Suppressor macrophage treated with lipopolysaccharide for 1 hour (primary cell): ENCODE results near the gene GPRC5B.

Experiments
- DNase-seq, 3 donors: peaks; one replicate each; pipeline ENCODE4 v3.0.0-alpha.2; 2020 to 2022

Gene GPRC5B

DNA sequence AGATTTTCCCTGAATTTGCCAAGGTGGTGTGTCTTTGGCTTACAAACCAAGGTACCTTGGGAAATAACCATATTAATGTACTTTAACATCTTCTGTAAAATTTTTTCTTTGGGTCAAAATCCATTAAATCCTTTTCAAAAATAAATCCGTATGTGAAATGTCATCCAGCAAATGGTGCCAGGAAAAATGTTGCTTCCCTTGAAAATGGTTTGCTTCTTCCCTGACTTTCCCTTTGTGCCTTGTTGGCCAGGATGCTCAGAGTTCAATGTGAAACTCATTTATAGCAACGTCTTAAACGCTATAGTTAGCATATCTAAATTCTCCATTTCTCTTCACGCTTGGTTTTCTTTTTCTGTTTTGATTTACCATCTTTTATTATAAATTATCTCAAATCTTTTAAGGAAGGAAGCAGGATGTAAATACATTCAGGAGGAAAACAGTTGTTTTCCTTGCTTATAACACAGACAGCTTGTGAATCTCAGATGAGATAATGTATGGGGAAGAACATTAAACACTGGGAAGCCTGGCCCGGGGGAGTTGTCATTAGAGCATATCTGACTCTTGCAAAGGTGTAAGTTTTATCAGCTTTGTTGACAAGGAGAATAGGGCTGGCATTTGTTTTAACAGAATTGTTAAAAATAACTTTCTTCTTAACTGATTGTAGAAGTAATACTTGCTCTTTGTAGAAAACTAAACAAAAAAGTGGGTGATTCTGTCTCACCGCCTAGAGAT, 42.1 kb downstream of the GPRC5B start:
- no peak for DNase-seq

DNA sequence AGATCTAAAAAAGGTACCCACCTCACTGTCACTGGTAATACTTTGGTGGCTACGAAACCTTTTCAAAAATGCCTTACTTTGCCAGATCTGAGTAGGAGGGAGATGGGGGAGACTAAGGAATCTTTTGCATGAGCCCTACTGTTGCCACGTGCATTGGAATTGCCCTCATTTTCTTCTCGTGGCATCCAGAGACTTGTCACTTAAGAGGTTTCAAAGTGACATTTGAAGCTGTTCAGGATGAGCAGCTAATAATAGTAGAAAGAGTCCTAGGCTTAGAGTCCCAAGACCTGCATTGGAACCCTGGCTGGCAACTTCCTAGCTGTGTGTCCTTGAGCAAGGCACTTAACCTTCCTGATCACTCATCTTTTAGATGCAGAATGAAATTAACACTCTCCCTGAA, 43.5 kb downstream of the GPRC5B start:
- no peak for DNase-seq

DNA sequence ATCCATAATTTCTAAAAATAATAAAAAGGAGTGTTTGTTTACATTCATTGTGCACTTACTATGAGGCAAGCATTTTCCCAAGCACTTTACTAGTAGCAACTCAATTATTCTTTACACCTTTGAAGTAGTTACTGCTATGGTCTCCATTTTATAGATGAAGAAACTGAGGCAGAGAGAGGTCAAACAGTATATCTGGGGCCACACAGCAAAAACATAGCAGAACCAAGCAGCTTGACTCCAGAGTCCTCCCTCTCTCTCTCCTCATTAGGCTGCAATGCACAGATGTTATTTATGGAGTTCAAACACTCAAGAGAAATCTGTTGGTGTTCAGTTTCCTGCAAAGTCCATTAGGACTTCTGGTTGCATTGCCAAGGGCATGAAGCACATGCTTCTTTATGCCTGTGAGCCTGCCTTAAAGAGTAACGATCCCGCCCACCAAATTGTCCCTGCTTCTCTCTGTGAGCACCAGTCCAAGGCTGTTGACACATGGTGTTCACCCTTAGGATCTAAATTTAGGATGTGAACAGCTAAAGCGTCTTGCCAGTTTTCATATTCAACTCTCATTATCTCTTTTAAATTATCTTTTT, 44.0 kb downstream of the GPRC5B start:
- no peak for DNase-seq

DNA sequence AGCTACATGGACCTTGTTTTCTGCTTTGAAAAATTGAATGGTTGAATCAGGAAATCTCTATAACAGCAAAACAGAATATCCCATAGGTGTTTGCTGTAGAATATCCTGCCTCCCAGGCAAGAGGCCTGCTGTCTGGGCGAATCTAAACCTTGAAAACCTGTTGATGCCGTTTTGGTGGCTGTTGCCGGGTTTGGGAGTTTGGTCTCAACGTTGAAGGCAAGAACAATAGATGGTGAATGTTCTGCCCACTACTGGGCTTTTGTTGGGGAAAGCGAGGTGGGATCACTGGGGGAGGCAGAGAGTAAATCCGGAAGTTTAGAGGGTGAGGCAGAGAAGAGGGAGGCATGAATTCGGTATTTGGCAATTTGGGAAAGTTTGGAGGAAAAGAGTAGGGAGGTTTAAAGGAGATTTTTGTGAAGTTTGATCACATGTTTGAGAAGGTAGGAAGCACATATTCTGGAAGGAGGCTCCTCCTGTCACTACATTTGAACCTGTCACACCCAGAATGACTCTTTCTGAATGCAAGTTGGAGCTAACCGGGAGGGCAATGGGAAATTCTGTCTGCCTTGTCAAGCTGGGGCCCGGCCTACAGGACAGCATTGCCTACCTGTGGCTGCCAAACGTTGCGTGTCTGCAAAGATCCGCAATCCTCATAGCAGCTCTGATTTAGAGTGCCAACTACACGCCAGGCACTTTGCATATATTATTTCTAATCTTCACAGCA, 46.5 kb downstream of the GPRC5B start:
- DNase-seq = no peak

DNA sequence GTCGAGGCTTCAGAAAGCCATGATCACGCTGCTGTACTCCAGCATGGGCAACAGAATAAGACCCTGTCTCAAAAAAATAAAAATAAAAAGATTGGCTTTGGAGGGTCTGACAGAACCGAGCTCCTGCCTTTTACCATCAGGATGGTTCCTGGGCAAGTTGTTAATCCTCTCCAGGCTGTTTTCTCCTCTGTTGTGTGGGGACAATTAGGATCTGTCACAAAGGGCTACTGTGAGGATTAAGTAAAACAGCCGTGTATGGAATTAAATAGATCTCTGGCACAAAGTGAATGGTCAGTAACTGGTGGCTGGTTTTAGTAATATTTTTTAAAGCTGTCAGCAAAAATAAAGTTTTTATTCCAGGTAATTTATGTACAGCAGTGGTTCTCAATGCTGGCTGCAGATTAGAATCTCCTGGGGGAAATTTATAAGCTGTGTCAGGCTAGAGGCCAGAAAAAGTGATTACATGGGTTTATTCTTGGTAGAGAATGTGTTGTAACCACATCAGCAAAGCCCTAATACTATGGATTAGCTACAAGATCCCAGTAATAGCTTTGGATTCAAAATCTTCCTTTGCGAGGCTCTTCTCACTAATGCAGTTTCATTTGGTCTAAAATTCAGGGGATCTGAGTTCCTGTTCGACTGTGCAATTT, 47.2 kb downstream of the GPRC5B start:
- DNase-seq = no peak

DNA sequence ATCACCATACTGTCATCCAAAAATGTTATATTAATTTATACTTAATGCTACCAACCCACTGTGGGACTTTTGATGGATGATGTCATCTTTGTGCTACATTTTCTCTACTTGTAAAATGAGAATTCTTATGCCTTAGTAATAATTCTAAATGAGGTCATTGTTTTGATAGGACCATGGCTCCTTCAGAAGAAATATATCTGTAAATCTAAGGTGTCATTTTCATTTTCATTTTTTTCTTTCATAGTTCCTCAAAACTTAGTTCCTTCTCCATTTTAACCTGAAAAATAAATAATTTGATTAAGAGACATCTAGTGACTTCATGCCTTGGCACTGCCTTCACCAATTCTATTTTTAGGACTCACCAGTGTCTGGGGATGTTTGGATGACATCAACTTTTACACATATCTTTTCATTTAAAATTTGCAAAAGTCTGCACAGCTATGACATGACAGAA, 48.7 kb downstream of the GPRC5B start:
- peak; percentile 19 to 71 (median 38) for DNase-seq

DNA sequence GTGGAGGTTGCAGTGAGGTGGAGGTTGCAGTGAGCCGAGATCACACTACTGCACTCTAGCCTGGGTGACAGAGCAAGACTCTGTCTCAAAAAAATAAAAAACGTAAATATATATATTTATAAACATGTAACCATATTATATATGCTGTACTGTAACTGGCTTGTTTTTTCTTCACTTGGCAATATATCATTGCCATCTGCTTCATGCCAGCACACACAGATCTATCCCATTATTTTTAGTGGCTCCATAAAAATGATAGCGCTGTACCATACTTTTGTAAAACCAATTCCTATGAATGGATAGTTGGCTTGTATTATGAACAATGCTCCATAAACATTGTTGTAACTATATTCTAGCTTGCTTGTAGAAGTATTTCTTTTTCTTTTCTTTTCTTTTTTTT, 49.5 kb downstream of the GPRC5B start:
- DNase-seq = no peak

DNA sequence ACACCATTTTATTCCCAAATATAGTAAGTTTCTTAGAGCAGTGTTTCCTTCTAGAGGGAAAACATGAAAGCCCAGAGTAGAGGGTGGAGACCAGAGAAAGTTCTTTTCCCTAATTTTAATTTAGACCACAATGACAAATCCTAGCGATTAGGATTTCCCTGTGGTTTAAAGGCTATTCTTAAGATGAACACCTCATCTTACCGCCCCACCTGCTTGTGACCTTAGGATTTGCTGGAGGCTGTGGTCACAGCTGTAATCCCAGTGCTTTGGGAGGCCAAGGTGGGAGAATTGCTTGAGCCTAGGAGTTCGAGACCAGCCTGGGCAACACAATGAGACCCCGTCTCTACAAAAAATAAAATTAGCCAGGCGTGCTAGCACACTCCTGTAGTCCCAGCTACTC, 51.1 kb downstream of the GPRC5B start:
- no peak for DNase-seq

DNA sequence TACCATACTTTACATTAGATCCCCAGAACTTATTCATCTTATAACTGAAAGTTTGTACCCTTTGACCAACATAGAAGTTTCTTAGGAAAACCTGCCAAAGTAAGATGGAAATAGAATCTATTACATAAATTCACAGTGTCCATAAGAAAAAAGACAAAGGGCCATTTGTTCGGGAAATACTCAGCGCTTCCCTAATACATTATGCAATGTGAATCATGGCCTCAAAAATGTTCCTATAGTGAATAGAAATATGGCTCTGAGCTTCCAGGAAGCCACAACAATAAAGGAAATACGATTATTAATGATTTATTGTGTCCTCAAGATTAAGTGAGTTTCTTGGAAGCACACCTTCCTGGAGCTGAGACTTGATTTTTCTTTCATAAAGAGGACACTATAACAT, 51.5 kb downstream of the GPRC5B start:
- no peak for DNase-seq

DNA sequence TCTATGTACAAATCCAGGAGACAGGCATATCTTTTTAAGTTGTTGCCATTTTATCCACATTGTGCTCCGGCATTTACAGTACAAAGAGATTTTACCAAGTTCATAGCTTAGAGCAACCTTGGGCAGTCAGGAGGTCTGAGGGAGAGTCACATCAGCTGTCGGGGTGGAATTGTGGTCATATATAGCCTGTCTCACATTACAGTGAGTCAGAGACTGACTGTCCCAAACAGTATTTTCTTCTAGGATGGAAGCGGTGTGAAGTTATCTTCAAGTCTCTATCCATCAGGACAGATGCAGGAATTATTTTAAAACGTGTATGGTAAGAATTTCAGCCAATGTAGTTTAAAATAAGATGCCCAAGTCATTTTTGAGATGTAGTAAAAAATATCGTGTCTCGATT, 53.0 kb downstream of the GPRC5B start:
- DNase-seq = no peak

DNA sequence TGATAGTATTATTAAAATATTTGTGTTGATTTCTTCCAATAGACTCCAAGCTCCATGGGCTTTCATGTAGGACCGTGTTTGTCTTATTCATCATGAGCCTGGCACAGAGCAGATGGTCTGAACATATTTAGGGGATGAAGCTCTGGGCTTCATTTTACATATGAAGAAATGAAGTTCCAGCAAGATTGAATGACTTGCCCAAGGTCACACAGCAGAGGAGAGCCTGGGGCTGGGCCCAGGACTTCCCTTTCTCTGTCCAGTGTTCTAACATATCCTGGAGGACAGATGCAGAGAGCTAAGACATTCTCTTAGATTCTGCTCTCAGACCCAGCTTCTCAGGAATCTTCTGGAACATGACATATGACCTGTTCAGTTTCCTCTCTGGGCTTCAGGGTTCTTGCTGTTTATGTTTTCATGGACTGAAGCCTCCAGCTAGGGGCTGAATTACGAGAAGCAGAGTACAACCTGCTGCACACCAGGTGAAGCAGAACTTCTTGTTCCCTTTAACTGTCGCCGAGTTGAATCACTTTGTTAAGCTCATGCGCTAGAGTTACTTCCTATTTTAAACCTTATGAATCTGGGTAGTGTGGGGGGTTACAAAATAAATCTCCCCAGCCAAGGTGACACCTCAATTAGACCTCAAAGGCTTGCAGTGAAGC, 53.6 kb downstream of the GPRC5B start:
- no peak for DNase-seq

DNA sequence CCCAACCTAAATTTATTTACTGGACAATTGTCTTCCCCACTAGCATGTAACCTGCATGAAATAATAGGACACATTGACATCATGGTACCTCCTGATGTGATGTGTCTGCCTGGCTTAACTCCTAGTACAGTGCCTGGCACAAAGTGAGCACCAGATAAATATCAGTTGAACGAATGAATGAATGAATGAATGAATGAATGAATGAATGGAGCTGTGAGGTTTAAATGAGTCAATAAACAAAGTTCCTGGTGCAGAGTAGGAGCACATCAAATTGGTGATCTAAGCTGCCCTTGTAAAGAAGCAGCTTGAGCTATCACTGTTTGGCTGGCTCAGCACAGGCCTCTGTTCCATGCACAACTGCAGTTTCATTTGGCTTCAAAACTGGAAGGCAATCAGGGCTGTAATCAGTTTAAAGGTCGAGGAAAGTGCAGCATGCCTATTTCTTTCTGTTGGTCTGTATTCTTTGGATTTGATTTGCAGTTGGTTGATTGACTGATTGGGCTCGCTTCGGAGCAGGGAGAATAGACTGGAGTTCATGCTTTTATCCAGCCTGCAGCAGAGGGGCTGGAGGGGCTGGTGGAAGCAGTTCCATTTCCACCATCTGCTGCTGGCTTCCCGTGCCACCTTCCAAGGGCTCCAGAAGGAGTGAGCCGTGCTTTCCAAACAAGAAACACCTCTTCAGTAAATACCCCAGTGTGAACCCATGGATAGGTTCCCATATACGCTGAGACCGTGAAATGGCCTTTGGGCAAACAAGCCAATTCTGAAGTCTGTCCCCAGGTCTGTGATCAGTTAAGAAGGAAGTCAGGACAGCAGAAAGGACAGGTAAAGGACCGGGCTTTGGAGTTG, 54.6 kb downstream of the GPRC5B start:
- DNase-seq = no peak

DNA sequence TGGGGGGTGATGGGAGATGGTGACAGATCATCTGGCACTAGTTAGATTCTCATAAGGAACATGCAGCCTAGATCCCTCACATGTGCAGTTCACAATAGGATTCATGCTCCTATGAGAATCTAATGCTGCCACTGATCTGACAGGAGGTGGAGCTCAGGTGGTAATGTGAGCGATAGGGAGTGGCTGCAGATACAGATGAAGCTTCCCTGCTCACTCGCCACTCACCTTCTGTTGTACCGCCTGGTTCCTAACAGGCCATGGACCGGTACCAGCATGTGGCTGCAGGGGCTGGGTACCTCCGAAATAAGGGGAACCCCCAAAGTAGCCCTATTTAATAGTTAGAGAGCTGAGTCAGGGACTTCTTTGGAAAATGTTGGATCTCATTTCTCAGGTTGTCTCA, 60.4 kb downstream of the GPRC5B start:
- no peak for DNase-seq

DNA sequence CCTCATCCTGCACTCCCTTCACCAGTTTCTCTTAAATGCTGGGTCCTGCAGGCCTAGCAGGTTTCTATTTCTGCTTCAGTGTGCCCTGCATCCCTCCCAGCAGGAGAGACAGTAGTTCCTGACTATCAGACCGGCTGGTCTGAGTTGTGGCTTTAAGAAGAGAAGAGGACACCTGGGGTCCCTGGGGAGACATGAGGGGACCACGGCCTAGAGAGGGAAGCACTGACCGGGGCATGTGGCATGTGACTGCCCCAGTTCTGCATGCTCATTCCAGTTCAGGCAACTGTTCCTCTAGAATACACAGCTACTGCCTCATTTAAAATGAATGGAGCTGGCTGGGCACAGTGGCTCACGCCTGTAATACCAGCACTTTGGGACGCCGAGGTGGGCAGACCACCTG, 61.3 kb downstream of the GPRC5B start:
- DNase-seq = no peak

DNA sequence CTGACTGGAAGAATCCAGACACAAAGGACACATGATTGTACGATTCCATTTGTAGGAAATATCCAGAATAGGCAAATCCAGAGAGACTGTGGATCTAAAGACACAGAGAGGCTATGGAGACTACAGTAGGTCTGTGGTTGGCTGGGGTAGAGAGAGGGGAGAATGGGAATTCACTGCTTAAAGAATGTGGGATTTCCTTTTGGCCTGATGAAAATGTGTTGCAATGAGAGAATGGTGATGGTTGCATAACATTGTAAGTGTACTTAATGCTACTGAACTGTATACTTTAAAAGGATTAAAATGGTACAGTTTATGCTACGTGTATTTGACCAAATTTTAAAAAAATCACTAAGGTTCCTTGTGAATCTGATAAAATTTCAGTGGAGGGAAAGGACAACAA, 62.1 kb downstream of the GPRC5B start:
- DNase-seq = peak in 1 of 3 donors; percentile 34

DNA sequence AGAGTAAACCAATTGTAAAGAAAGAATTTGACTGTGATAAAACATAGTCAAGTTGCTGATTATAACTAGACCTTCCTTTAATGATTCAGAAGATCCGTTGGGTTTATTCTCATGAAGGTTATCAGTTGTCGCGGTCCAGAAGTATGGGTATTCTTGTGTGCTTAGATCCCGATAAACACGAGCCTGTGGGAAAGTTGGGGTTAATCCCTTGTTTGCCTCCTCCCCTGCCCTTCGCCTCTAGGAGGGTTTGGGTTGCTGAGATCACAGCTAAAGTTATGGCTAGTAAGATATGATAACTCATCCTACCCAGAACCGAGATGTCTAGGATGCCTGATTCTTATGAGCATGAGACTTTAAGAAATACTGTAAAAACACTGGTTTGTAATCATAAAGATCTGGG, 66.8 kb downstream of the GPRC5B start:
- DNase-seq = no peak

DNA sequence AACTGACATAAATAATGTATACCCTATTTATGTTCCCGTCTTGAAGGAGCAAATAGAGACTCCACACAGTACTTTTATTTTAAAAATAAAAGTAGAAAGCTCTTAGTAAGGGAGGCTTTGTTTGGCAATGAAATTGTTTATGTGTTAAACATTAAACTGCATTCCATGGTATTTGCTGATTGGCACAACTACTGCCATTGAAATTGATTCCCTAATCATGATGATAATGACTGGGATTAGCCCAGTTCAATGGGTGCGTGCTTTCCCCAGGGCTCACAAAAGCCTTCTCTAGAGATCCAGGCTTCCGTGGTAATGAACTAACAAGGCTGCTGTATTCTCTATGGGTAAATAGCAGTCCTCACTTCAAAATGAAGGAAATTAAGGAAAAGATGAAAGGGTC, 67.5 kb downstream of the GPRC5B start:
- DNase-seq = no peak

DNA sequence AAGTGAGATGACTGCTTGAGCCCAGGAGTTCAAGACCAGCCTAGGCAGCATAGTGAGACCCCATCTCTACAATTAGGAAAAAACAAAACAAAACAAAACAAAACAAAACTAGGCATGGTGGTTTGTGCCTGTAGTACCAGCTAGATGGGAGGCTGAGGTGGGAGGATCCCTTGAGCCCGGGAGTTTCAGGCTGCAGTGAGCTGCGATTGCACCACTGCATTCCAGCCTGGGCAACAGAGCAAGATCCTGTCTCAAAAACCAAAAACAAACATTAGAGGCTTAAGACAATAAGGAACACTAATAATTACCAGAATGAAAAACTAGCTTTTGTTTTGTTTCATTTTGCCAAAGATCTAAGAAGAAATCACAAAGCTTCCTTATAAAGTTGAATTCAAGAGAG, 69.2 kb downstream of the GPRC5B start:
- DNase-seq = no peak

DNA sequence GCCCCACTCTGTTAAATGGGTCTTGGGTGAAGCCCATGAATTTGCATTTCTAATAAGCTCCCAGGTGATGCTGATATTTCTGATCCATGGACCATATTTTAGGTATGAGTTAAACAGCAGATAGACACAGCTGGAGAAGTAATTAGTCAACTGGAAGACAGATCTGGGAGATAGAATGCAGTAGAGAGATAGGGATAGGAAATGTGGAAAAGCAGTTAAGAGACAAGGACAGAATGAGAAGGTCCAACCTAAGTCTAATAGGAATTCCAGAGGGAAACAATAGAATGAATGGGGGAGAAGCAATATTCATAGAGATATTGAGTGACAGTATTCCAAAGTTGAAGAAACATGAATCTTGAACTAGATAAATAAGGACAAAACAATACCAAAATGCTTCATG, 71.7 kb downstream of the GPRC5B start:
- no peak for DNase-seq

DNA sequence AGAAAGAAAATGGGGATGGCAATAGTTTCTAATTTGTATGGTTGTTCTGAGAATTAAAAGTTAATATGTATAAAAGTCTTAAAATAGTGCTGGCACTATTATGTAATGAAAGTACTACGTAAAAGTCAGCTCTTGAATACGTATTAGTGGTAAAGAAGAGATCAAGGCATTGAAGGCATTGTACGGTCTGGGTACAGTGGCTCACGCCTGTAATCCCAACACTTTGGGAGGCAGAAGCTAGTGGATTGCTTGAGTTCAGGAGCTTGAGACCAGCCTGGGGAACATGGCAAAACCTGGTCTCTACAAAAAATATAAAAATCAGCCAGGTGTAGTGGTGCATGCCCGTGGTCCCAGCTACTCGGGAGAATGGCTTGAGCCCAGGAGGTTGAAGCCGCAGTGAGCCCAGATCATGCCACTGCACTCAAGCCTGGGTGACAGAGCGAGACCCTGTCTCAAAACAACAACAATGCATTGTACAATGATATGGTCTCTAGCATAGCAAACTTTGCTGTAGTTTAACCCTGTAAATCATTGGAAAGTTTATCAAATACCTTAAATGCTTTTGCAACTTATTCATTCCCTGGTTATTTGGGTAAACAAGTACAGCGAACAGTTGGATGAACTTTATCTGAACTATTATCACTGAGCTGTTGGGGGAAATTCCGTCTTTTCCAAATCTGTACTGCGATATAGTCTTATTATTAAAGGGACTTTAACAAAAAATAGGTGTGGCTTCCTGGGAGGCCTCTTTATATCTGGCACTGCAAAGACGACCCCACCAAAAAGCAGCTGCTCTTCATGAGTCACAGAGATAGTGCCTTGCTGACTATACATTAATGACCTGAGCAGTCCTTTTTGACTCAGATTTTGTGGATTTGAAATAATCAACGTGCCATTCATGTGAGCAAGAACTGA, 73.6 kb downstream of the GPRC5B start:
- no peak for DNase-seq

DNA sequence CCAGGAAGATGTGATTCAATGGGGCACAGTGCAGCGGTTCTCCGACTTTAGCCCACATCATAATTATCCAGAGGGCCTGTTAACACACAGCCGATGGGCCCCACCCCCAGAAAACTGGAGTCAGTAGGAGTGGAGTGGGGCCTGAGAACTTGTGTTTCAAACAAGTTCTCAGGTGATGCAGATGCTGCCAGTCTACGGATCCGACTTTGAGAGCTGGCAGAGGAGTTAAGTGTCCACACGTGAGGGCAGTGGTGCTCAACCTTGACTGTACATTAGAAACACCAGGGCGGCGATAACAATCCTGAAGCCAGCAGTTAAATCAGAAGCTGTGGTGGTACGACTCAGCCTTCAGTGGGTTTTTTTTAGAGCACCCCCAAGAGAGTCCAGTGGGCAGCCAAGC, 75.0 kb downstream of the GPRC5B start:
- no peak for DNase-seq
